ENCODE measurements around the gene RHEB. TPM values are rescaled to one million over a fixed set of nuclear protein-coding genes. Genes with fewer than 3 reads are reported as not detected.

The RHEB gene
- total and polyA plus RNA-seq, 4 experiments from 2014 or later = 40.8 to 83.2 (median 64.1) TPM

- Histone ChIP-seq H3K4me1 (ENCODE audit: insufficient read depth, low read length) (peaks cover 4% of the 10 kb centered on the region), H3K27ac (ENCODE audit: low read depth, low read length) (no peak overlapping the region), H3K9me3 (ENCODE audit: control insufficient read depth in 1 of 2, low read length in 2 of 2) (no peaks in the 10 kb centered on the region), H3K4me3 (ENCODE audit: low read length in 2 of 2) (no peak overlapping the region), H3K27me3 (ENCODE audit: insufficient read depth, low read length) (no peaks in the 10 kb centered on the region), H3K36me3 (ENCODE audit: insufficient read depth, low read length) (no peaks in the 10 kb centered on the region)
- intact Hi-C loops (cut with micrococcal nuclease) = no loop called here
- POLR2A ChIA-PET (ENCODE audit: partially characterized antibody) = interaction anchor here (0.5 to 1.2 kb wide), 2 partner anchors 68 to 136 kb away, joined by 3 read pairs; no protein-coding TSS in a partner anchor
- no peak overlapping the region for H3K4me3 Mint-ChIP-seq
- H3K4me1 Mint-ChIP-seq = peaks cover 0 to 17% (median 2%) of the 10 kb centered on the region in 4 donors
- H3K27me3 Mint-ChIP-seq = peaks cover 0 to 1% of the 10 kb centered on the region in 2 donors
- CTCF ChIA-PET (ENCODE audit: partially characterized antibody) = interaction anchor here (1.1 to 15.3 kb wide), 4 partner anchors 11 to 136 kb away, joined by 3 to 398 read pairs (median 62); no protein-coding TSS in a partner anchor
- no peak for DNase-seq
- no peaks in the 10 kb centered on the region for H3K9me3 Mint-ChIP-seq
- H3K36me3 Mint-ChIP-seq = no peaks in the 10 kb centered on the region
- peak overlapping the region in 1 of 7 donors; percentile 46 for H3K27ac Mint-ChIP-seq
Observed at GRCh38 chr7:151451626-151452571, 67.8 kb downstream of the RHEB start.

DNA sequence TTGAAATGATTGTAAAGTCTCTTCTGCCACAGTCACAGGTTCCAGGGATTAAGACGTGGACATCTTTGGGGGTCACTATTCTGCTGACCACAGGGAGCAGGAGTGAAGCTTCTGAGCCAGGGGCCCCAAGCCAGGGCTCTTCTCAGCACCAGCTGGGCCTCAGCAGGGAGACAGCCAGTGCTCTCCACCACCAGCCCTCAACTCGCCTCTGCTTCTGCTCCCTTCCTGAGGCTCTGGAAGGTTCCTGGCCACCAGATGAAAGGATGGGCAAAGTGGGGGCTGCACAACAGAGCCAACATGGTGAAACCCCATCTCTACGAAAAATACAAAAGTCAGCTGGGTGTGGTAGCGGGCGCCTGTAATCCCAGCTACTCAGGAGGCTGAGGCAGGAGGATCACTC lies 68.5 kb downstream of the RHEB start:
- CTCF ChIA-PET (ENCODE audit: partially characterized antibody) = interaction anchor here (1.0 to 15.3 kb wide), 7 partner anchors 11 to 145 kb away, joined by 3 to 398 read pairs (median 5); no protein-coding TSS in a partner anchor
- Histone ChIP-seq H3K9me3 (ENCODE audit: control insufficient read depth in 1 of 2, low read length in 2 of 2) (no peaks in the 10 kb centered on the region), H3K4me3 (ENCODE audit: low read length in 2 of 2) (no peak overlapping the region), H3K36me3 (ENCODE audit: insufficient read depth, low read length) (no peaks in the 10 kb centered on the region), H3K27me3 (ENCODE audit: insufficient read depth, low read length) (no peaks in the 10 kb centered on the region), H3K4me1 (ENCODE audit: insufficient read depth, low read length) (peaks cover 4% of the 10 kb centered on the region), H3K27ac (ENCODE audit: low read depth, low read length) (no peak overlapping the region)
- POLR2A ChIA-PET (ENCODE audit: partially characterized antibody) = interaction anchor here (1.2 kb wide), 1 partner anchor 135 kb away, joined by 3 read pairs; no protein-coding TSS in a partner anchor
- Mint-ChIP-seq H3K4me1 (peaks cover 0 to 23% (median 2%) of the 10 kb centered on the region in 4 donors), H3K9me3 (no peaks in the 10 kb centered on the region), H3K27me3 (peaks cover 0 to 1% of the 10 kb centered on the region in 2 donors), H3K36me3 (no peaks in the 10 kb centered on the region), H3K27ac (peak overlapping the region in 1 of 7 donors; percentile 39), H3K4me3 (no peak overlapping the region)
- DNase-seq = no peak
- intact Hi-C loops (cut with micrococcal nuclease) = no loop called here

DNA sequence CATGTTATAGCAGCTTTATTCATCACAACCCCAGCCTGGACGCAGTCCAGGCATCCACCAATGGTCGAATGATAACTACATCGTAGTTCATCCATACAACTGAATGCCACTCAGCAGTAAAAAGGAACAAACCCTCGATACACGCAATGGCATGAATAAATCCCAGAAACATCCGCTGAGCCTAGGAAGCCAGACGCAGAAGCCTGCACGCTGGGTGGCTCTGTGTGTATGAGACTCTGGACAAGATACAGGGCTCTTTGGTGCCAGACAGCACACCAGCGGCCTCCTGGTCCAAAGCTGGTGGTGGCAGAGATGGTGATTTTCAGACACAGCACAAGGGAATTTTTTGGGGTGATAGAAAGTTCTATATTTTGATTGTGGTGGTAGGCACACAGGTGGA lies 69.7 kb downstream of the RHEB start:
- POLR2A ChIA-PET (ENCODE audit: partially characterized antibody) = interaction anchor here (0.7 to 2.2 kb wide), 2 partner anchors 81 to 83 kb away, joined by 3 to 9 read pairs; no protein-coding TSS in a partner anchor
- H3K4me3 Mint-ChIP-seq = no peak overlapping the region
- intact Hi-C loops (cut with micrococcal nuclease) = loop anchor here (5.0 kb wide), 2 partner anchors 68 to 307 kb away; no protein-coding TSS in a partner anchor

GRCh38 chr7:151448261-151449252 lies 71.1 kb downstream of the RHEB start:
- H3K9me3 ChIP-seq (ENCODE audit: control insufficient read depth in 1 of 2, low read length in 2 of 2) = no peaks in the 10 kb centered on the region
- peak overlapping the region; percentile 58 for H3K27ac ChIP-seq (ENCODE audit: low read depth, low read length)
- CTCF ChIA-PET (ENCODE audit: partially characterized antibody) = interaction anchor here (0.6 to 15.3 kb wide), 41 partner anchors 9 to 311 kb away, joined by 3 to 398 read pairs (median 6); partner anchors contain the start of genes CRYGN and WDR86
- peak; percentile 77 to 87 (median 84) for DNase-seq
- H3K27me3 ChIP-seq (ENCODE audit: insufficient read depth, low read length) = no peaks in the 10 kb centered on the region
- Mint-ChIP-seq H3K4me3 (peak overlapping the region; percentile 80 to 92 (median 83)), H3K9me3 (no peaks in the 10 kb centered on the region), H3K4me1 (peaks cover 0 to 24% (median under 1%) of the 10 kb centered on the region in 4 donors), H3K27me3 (peaks cover 0 to 1% of the 10 kb centered on the region in 2 donors), H3K27ac (peak overlapping the region in 6 of 7 donors; percentile 64 to 82 (median 78)), H3K36me3 (no peaks in the 10 kb centered on the region)
- POLR2A ChIA-PET (ENCODE audit: partially characterized antibody) = interaction anchor here (0.8 to 2.7 kb wide), 20 partner anchors 9 to 183 kb away, joined by 3 to 21 read pairs (median 4); partner anchors contain the start of genes RHEB and WDR86
- H3K36me3 ChIP-seq (ENCODE audit: insufficient read depth, low read length) = no peaks in the 10 kb centered on the region
- H3K4me3 ChIP-seq (ENCODE audit: low read length in 2 of 2) = peak overlapping the region; percentile 11 to 70
- H3K4me1 ChIP-seq (ENCODE audit: insufficient read depth, low read length) = peaks cover 4% of the 10 kb centered on the region
- intact Hi-C loops (cut with micrococcal nuclease) = loop anchor here (1.0 to 5.0 kb wide), 7 partner anchors 18 to 309 kb away; no protein-coding TSS in a partner anchor

More for the DNA sequence above, 69.7 kb downstream of the RHEB start:
- no peak for DNase-seq
- Histone ChIP-seq H3K36me3 (ENCODE audit: insufficient read depth, low read length) (no peaks in the 10 kb centered on the region), H3K9me3 (ENCODE audit: control insufficient read depth in 1 of 2, low read length in 2 of 2) (no peaks in the 10 kb centered on the region), H3K4me3 (ENCODE audit: low read length in 2 of 2) (no peak overlapping the region), H3K4me1 (ENCODE audit: insufficient read depth, low read length) (peaks cover 4% of the 10 kb centered on the region), H3K27ac (ENCODE audit: low read depth, low read length) (no peak overlapping the region), H3K27me3 (ENCODE audit: insufficient read depth, low read length) (no peaks in the 10 kb centered on the region)
- no peaks in the 10 kb centered on the region for H3K9me3 Mint-ChIP-seq
- H3K36me3 Mint-ChIP-seq = no peaks in the 10 kb centered on the region
- CTCF ChIA-PET (ENCODE audit: partially characterized antibody) = interaction anchor here (1.9 to 15.3 kb wide), 10 partner anchors 14 to 144 kb away, joined by 6 to 398 read pairs (median 18); partner anchors contain the start of gene WDR86
- H3K27ac Mint-ChIP-seq = no peak overlapping the region
- H3K4me1 Mint-ChIP-seq = peaks cover 0 to 24% (median under 1%) of the 10 kb centered on the region in 4 donors
- H3K27me3 Mint-ChIP-seq = peaks cover 0 to 1% of the 10 kb centered on the region in 2 donors

- POLR2A ChIA-PET (ENCODE audit: partially characterized antibody) = interaction anchor here (0.8 to 2.7 kb wide), 16 partner anchors 8 to 184 kb away, joined by 3 to 21 read pairs (median 4); partner anchors contain the start of gene WDR86
- Histone ChIP-seq H3K36me3 (ENCODE audit: insufficient read depth, low read length) (no peaks in the 10 kb centered on the region), H3K27ac (ENCODE audit: low read depth, low read length) (no peak overlapping the region), H3K4me1 (ENCODE audit: insufficient read depth, low read length) (peaks cover 4% of the 10 kb centered on the region), H3K4me3 (ENCODE audit: low read length in 2 of 2) (peak overlapping the region in 1 of 2 donors; percentile 70), H3K27me3 (ENCODE audit: insufficient read depth, low read length) (no peaks in the 10 kb centered on the region), H3K9me3 (ENCODE audit: control insufficient read depth in 1 of 2, low read length in 2 of 2) (no peaks in the 10 kb centered on the region)
- Mint-ChIP-seq H3K4me3 (peak overlapping the region; percentile 55 to 86 (median 81)), H3K4me1 (peaks cover 1 to 29% (median 4%) of the 10 kb centered on the region in 4 donors), H3K9me3 (no peaks in the 10 kb centered on the region), H3K27me3 (peaks cover 0 to 1% of the 10 kb centered on the region in 2 donors), H3K36me3 (no peaks in the 10 kb centered on the region), H3K27ac (peak overlapping the region in 4 of 7 donors; percentile 24 to 77 (median 56))
- intact Hi-C loops (cut with micrococcal nuclease) = loop anchor here (1.0 to 5.0 kb wide), 7 partner anchors 18 to 309 kb away; no protein-coding TSS in a partner anchor
- no peak for DNase-seq
- CTCF ChIA-PET (ENCODE audit: partially characterized antibody) = interaction anchor here (0.8 to 15.3 kb wide), 35 partner anchors 9 to 311 kb away, joined by 3 to 398 read pairs (median 7); partner anchors contain the start of genes CRYGN and WDR86
Observed at GRCh38 chr7:151447901-151448260, 71.8 kb downstream of the RHEB start.

DNA sequence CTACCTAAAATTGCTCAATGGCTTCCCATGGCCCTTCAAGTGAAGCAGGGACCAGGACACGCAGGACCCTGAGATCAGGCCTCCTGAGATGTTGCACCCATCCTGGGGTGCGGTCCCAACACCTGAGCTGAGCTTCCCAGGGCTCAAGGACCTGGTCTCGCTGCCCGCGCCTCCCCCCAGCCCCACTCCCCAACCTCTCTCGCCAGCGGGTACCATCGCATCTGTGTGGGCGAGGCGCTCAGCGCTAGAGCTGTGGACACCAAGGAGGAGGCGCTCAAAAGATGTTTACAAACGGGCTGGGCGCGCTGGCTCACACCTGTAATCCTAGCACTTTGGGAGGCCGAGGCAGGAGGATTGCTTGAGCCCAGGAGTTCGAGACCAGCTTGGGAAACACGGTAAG lies 72.4 kb downstream of the RHEB start:
- H3K27ac Mint-ChIP-seq = peak overlapping the region in 1 of 7 donors; percentile 24
- peak overlapping the region in 5 of 8 donors; percentile 25 to 79 (median 26) for H3K4me3 Mint-ChIP-seq
- no peak for DNase-seq

More for the DNA sequence above, 72.4 kb downstream of the RHEB start:
- Histone ChIP-seq H3K9me3 (ENCODE audit: control insufficient read depth in 1 of 2, low read length in 2 of 2) (no peaks in the 10 kb centered on the region), H3K27ac (ENCODE audit: low read depth, low read length) (no peak overlapping the region), H3K36me3 (ENCODE audit: insufficient read depth, low read length) (no peaks in the 10 kb centered on the region), H3K4me3 (ENCODE audit: low read length in 2 of 2) (no peak overlapping the region), H3K4me1 (ENCODE audit: insufficient read depth, low read length) (peaks cover 4% of the 10 kb centered on the region), H3K27me3 (ENCODE audit: insufficient read depth, low read length) (no peaks in the 10 kb centered on the region)
- POLR2A ChIA-PET (ENCODE audit: partially characterized antibody) = interaction anchor here (0.8 to 2.7 kb wide), 10 partner anchors 8 to 96 kb away, joined by 3 to 21 read pairs (median 4); partner anchors contain the start of gene WDR86
- intact Hi-C loops (cut with micrococcal nuclease) = loop anchor here (5.0 kb wide), 2 partner anchors 65 to 310 kb away; no protein-coding TSS in a partner anchor
- H3K9me3 Mint-ChIP-seq = no peaks in the 10 kb centered on the region
- no peaks in the 10 kb centered on the region for H3K36me3 Mint-ChIP-seq
- peaks cover 4 to 34% (median 7%) of the 10 kb centered on the region in 4 donors for H3K4me1 Mint-ChIP-seq
- CTCF ChIA-PET (ENCODE audit: partially characterized antibody) = interaction anchor here (0.7 to 15.3 kb wide), 18 partner anchors 8 to 312 kb away, joined by 3 to 398 read pairs (median 12); partner anchors contain the start of gene CRYGN
- peaks cover 0 to 1% of the 10 kb centered on the region in 2 donors for H3K27me3 Mint-ChIP-seq

Data from CD4-positive, alpha-beta memory T cell (primary cell).